CD4-positive, alpha-beta T cell treated with Interleukin-15 for 4 hours (primary cell): ENCODE results near the gene CDRT4.

Experiments used
- DNase-seq: peaks from one replicate; pipeline ENCODE4 v3.0.0-alpha.2; 2020; ENCODE audit warnings: low spot score

CDRT4 gene

GRCh38 chr17:15492791-15493692 lies 25.6 kb upstream of the CDRT4 start:
- no peak for DNase-seq

- no peak for DNase-seq
These were observed 24.8 kb upstream of the CDRT4 start for GRCh38 chr17:15492186-15492585.

- DNase-seq, result no peak
These were observed 23.3 kb upstream of the CDRT4 start for GRCh38 chr17:15490634-15491261.

- no peak for DNase-seq
These were observed 21.1 kb upstream of the CDRT4 start for GRCh38 chr17:15488557-15488956.

- no peak for DNase-seq
These were observed 17.6 kb upstream of the CDRT4 start for GRCh38 chr17:15485045-15485444.

GRCh38 chr17:15483431-15483830 lies 16.0 kb upstream of the CDRT4 start:
- no peak for DNase-seq

GRCh38 chr17:15482476-15482875 lies 15.1 kb upstream of the CDRT4 start:
- no peak for DNase-seq

GRCh38 chr17:15481481-15481880 lies 14.1 kb upstream of the CDRT4 start:
- no peak for DNase-seq

- no peak for DNase-seq
These were observed 12.8 kb upstream of the CDRT4 start for GRCh38 chr17:15480204-15480603.

GRCh38 chr17:15479703-15480102 lies 12.3 kb upstream of the CDRT4 start:
- DNase-seq, result no peak

GRCh38 chr17:15478845-15479244 lies 11.4 kb upstream of the CDRT4 start:
- DNase-seq, result no peak

GRCh38 chr17:15475631-15476354 lies 8.4 kb upstream of the CDRT4 start:
- DNase-seq, result no peak

- no peak for DNase-seq
These were observed 5.5 kb upstream of the CDRT4 start for GRCh38 chr17:15472891-15473290.

- DNase-seq, result no peak
These were observed 3.1 kb upstream of the CDRT4 start for GRCh38 chr17:15470536-15470935.

- no peak for DNase-seq
These were observed 1.8 kb upstream of the CDRT4 start for GRCh38 chr17:15469260-15469659.

- no peak for DNase-seq
These were observed 705 bp upstream of the CDRT4 start for GRCh38 chr17:15468126-15468525.

GRCh38 chr17:15466131-15466530 lies 1.3 kb downstream of the CDRT4 start:
- no peak for DNase-seq

- DNase-seq, result no peak
These were observed 2.2 kb downstream of the CDRT4 start for GRCh38 chr17:15465045-15465701.

GRCh38 chr17:15464231-15464985 lies 3.0 kb downstream of the CDRT4 start:
- no peak for DNase-seq

- no peak for DNase-seq
These were observed 4.2 kb downstream of the CDRT4 start for GRCh38 chr17:15462976-15463772.

- DNase-seq, result no peak
These were observed 9.7 kb downstream of the CDRT4 start for GRCh38 chr17:15457723-15458094.
